OCI-LY7 (cell line): ENCODE measurements around the gene CNOT10. TPM values are rescaled to one million over a fixed set of nuclear protein-coding genes. Genes with fewer than 3 reads are reported as not detected.

Experiments used
- BruUV-seq: library from RNA; stranded (reverse); fragments of 400-500 nt; replicated peaks from 2 replicates; lab custom pipeline; 2021; lab: Mats Ljungman, UMichigan
- CTCF ChIA-PET: fragments of 300-600 bp; sonication (Branson Sonifier 250); formaldehyde crosslinking; loops from one replicate; lab custom pipeline; 2022; ENCODE audit warnings: antibody characterized with exemption; ENCODE audit not compliant: unreplicated experiment; lab: Charles Lee
- POLR2A ChIA-PET: fragments of 300-600 bp; sonication (Branson Sonifier 250); formaldehyde crosslinking; loops from one replicate; lab custom pipeline; 2022; ENCODE audit warnings: antibody characterized with exemption; lab: Charles Lee
- DNase-seq: peaks from one replicate; pipeline ENCODE4 v3.0.0-alpha.2; 2015; ENCODE audit warnings: low spot score
- H2AFZ ChIP-seq: fragments of 200-600 bp; sonication (generic), shearing (Covaris generic); 2 replicates; pipeline ENCODE4 v1.6.1; 2014; ENCODE audit warnings: mild to moderate bottlenecking, antibody characterized with exemption, low read length, moderate library complexity
- H3K27ac ChIP-seq: fragments of 200-600 bp; sonication (generic); 2 replicates; pipeline ENCODE4 v1.5.1; 2014; ENCODE audit warnings: mixed run types, low read depth, mild to moderate bottlenecking, moderate library complexity, low read length, inconsistent platforms; ENCODE audit not compliant: poor library complexity, severe bottlenecking
- H3K36me3 ChIP-seq: fragments of 200-600 bp; sonication (generic); 2 replicates; pipeline ENCODE4 v1.6.1; 2014; ENCODE audit warnings: mild to moderate bottlenecking, antibody characterized with exemption, low read length, moderate library complexity, mixed read lengths; ENCODE audit not compliant: insufficient read depth
- H3K4me1 ChIP-seq: fragments of 200-600 bp; sonication (generic); 2 replicates; pipeline ENCODE4 v1.5.1; 2014; ENCODE audit warnings: mild to moderate bottlenecking, low read length; ENCODE audit not compliant: insufficient read depth, poor library complexity, severe bottlenecking
- H3K4me2 ChIP-seq: fragments of 200-600 bp; sonication (generic); 2 replicates; pipeline ENCODE4 v1.6.1; 2014; ENCODE audit warnings: mild to moderate bottlenecking, low read length
- H3K4me3 ChIP-seq: fragments of 200-600 bp; sonication (generic); 2 replicates; pipeline ENCODE4 v1.5.1; 2014; ENCODE audit warnings: mild to moderate bottlenecking, low read depth, low read length; ENCODE audit not compliant: poor library complexity, severe bottlenecking
- H3K79me2 ChIP-seq: fragments of 200-600 bp; sonication (generic); 2 replicates; pipeline ENCODE4 v1.6.1; 2016; ENCODE audit warnings: low read depth, mild to moderate bottlenecking, low read length, moderate library complexity, mixed read lengths; ENCODE audit not compliant: insufficient read depth
- H3K9me2 ChIP-seq: fragments of 200-600 bp; sonication (generic); 2 replicates; pipeline ENCODE4 v1.6.1; 2016; ENCODE audit warnings: mild to moderate bottlenecking, low read length, mixed read lengths; ENCODE audit not compliant: insufficient read depth
- H3K9me3 ChIP-seq: fragments of 200-600 bp; sonication (generic); 2 replicates; pipeline ENCODE4 v1.6.1; 2014; ENCODE audit warnings: mild to moderate bottlenecking, mixed run types, low read length, mixed read lengths
- H4K20me1 ChIP-seq: fragments of 200-600 bp; sonication (generic); 2 replicates; pipeline ENCODE4 v1.6.1; 2014; ENCODE audit warnings: mild to moderate bottlenecking, antibody characterized with exemption, low read length, moderate library complexity, mixed read lengths; ENCODE audit not compliant: insufficient read depth
- EZH2phosphoT487 ChIP-seq: fragments of 200-600 bp; sonication (generic); IDR thresholded peaks from 2 replicates; pipeline ENCODE4 v1.6.1; 2018; ENCODE audit warnings: low read depth, borderline replicate concordance, mild to moderate bottlenecking, mixed run types, antibody characterized with exemption, low read length, moderate library complexity, mixed read lengths
- intact Hi-C: fragments of 100-400 bp; cut with micrococcal nuclease; formaldehyde crosslinking; loops from one replicate; pipeline ENCODE4 v1.10.0; 2022; ENCODE audit not compliant: unreplicated experiment
- total RNA-seq, 2 experiments: library from RNA; depleted of rRNA in 1 of 2; stranded (reverse); fragments of >200 nt in 1 of 2; shearing (Covaris generic) in 1 of 2; gene quantifications; 2 replicates each; pipeline ENCODE4 v1.2.3, GENCODE V29; 2014 to 2022
- TF ChIP-seq, protein P1 (sequence below): fragments of 200-600 bp; sonication (generic); conservative IDR thresholded peaks from 2 replicates; pipeline ENCODE4 v1.5.1; 2014; ENCODE audit warnings: mild to moderate bottlenecking, antibody characterized with exemption, low read length, moderate library complexity, mixed read lengths

CNOT10 gene
- total RNA-seq, 2 experiments from 2014 or later, result 56.1 to 60.3 TPM

DNA sequence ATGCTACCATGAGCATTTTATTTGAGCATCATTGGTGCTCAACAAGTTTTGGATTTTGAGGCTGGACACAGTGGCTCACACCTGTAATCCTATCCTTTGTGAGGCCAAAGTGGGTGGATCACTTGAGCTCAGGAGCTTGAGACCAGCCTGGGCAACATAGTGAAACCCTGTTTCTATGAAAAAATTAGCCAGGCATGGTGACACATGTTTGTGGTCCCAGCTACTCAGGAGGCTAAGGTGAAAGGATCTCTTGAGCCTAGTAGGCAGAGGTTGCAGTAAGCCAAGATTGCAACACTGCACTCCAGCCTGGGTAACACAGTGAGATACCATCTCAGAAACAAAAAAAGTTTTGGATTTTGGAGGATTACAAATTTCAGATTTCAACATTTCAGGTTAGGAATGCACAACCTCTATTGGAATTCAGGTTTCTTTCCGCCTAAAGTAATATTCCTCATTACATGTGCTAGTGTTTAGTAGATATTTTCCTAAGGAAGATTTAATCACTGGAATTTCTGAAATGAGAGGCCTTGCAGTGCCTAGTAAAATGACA lies 27.6 kb downstream of the CNOT10 start:
- H3K4me2 ChIP-seq, result no peak overlapping the region
- no peak for DNase-seq
- no peak overlapping the region for H2AFZ ChIP-seq
- H4K20me1 ChIP-seq, result no peaks in the 10 kb centered on the region
- H3K9me2 ChIP-seq, result no peaks in the 10 kb centered on the region
- no peak overlapping the region for H3K4me3 ChIP-seq
- ChIA-PET POLR2A (interaction anchor here (0.6 to 1.0 kb wide), 4 partner anchors 11 to 657 kb away, joined by 3 to 6 read pairs (median 4); no protein-coding TSS in a partner anchor), CTCF (no interaction called here)
- no TSS peak for BruUV-seq
- intact Hi-C loops, result no loop called here
- no peaks in the 10 kb centered on the region for H3K79me2 ChIP-seq
- no peak overlapping the region for H3K27ac ChIP-seq
- no peaks in the 10 kb centered on the region for H3K4me1 ChIP-seq
- peaks cover 94% of the 10 kb centered on the region for H3K36me3 ChIP-seq
- no peak for TF ChIP-seq EZH2phosphoT487
- TF ChIP-seq, protein P1, sequence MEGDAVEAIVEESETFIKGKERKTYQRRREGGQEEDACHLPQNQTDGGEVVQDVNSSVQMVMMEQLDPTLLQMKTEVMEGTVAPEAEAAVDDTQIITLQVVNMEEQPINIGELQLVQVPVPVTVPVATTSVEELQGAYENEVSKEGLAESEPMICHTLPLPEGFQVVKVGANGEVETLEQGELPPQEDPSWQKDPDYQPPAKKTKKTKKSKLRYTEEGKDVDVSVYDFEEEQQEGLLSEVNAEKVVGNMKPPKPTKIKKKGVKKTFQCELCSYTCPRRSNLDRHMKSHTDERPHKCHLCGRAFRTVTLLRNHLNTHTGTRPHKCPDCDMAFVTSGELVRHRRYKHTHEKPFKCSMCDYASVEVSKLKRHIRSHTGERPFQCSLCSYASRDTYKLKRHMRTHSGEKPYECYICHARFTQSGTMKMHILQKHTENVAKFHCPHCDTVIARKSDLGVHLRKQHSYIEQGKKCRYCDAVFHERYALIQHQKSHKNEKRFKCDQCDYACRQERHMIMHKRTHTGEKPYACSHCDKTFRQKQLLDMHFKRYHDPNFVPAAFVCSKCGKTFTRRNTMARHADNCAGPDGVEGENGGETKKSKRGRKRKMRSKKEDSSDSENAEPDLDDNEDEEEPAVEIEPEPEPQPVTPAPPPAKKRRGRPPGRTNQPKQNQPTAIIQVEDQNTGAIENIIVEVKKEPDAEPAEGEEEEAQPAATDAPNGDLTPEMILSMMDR, result no peak
- no peaks in the 10 kb centered on the region for H3K9me3 ChIP-seq

DNA sequence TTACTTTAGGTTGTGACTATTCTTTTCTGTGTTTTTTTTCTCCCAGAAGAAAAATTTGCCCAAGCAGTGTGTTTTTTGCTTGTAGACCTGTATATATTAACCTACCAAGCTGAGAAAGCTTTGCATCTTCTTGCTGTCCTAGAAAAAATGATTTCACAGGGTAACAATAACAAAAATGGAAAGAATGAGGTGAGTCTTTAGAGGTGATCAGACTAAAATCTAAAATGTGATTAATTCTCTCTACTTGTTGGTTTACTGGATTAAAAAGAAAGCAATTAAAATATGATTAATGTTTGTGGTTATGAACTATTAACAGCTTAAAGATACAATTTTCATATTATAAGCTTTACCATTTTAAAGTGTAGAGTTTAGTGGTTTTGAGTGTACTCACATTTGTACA lies 28.2 kb downstream of the CNOT10 start:
- intact Hi-C loops, result no loop called here
- no peaks in the 10 kb centered on the region for H3K9me2 ChIP-seq
- no peak overlapping the region for H3K27ac ChIP-seq
- TF ChIP-seq, protein P1, result no peak
- TF ChIP-seq EZH2phosphoT487, result no peak
- H3K4me2 ChIP-seq, result no peak overlapping the region
- CTCF ChIA-PET, result no interaction called here
- BruUV-seq, result no TSS peak
- no peak overlapping the region for H2AFZ ChIP-seq
- no peaks in the 10 kb centered on the region for H3K9me3 ChIP-seq
- no peaks in the 10 kb centered on the region for H3K4me1 ChIP-seq
- H3K4me3 ChIP-seq, result no peak overlapping the region
- H3K79me2 ChIP-seq, result no peaks in the 10 kb centered on the region
- peaks cover 97% of the 10 kb centered on the region for H3K36me3 ChIP-seq
- POLR2A ChIA-PET, result interaction anchor here (0.6 to 1.5 kb wide), 5 partner anchors 11 to 228 kb away, joined by 3 to 6 read pairs (median 3); partner anchors contain the start of gene CNOT10
- no peak for DNase-seq
- no peaks in the 10 kb centered on the region for H4K20me1 ChIP-seq

DNA sequence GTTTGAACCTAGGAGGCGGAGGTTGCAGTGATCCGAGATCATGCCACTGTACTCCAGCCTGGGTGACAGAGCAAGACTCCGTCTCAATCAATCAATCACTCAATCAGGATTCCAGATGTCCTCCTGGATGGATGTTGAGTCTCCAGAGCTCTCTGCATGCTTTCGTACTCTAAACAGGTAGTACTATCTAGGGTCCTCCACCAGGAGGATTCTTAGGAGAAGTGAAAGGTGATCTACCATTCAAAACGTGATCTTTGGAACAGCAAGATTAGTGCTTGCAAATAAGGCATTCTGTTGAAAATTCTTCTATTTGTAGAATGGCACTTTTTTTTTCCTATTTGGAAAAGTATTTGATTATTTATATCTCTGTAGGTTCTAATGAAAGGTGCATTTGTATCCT lies 34.3 kb downstream of the CNOT10 start:
- ChIA-PET CTCF (no interaction called here), POLR2A (interaction anchor here (0.6 kb wide), 1 partner anchor 18 kb away, joined by 4 read pairs; no protein-coding TSS in a partner anchor)
- intact Hi-C loops, result no loop called here
- H3K79me2 ChIP-seq, result no peaks in the 10 kb centered on the region
- H3K9me2 ChIP-seq, result no peaks in the 10 kb centered on the region
- no peak for DNase-seq
- H4K20me1 ChIP-seq, result no peaks in the 10 kb centered on the region
- H3K9me3 ChIP-seq, result no peaks in the 10 kb centered on the region
- BruUV-seq, result no TSS peak
- TF ChIP-seq, protein P1, result no peak
- no peak for TF ChIP-seq EZH2phosphoT487
- no peak overlapping the region for H2AFZ ChIP-seq
- no peak overlapping the region for H3K27ac ChIP-seq
- no peak overlapping the region for H3K4me3 ChIP-seq
- H3K4me1 ChIP-seq, result no peaks in the 10 kb centered on the region
- H3K36me3 ChIP-seq, result peaks cover 74% of the 10 kb centered on the region
- no peak overlapping the region for H3K4me2 ChIP-seq
